Stimulated activated CD4-positive, alpha-beta T cell treated with anti-CD3 and anti-CD28 coated beads, Interleukin-4, amount 100 ng/mL, for 24 hours (primary cell): ENCODE results near the gene TCHP.
"Not testable (repeated sequence)": the region's sequence is repeated elsewhere in the genome, so short reads cannot be mapped to it uniquely, and the experiment has no call there.

ENCODE experiments used
- DNase-seq: peaks from one replicate; pipeline ENCODE4 v3.0.0-alpha.2; 2020

Gene TCHP

DNA sequence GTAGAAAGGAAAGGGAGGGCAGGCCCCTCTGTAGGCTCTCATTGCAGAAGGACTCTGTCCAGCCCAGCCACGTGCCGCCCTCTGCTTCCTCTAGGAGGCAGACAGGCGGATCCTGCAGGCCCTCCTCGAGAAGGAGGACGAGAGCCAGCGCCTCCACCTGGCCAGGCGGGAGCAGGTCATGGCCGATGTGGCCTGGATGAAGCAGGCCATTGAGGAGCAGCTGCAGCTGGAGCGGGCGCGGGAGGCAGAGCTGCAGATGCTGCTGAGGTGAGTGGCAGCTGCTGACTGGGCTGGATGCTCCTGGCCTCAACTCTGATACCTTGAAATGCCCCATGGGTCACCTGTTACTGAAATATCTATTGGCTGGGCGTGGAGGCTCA is 10.9 kb downstream of the TCHP start:
- DNase-seq = peak; percentile 17

DNA sequence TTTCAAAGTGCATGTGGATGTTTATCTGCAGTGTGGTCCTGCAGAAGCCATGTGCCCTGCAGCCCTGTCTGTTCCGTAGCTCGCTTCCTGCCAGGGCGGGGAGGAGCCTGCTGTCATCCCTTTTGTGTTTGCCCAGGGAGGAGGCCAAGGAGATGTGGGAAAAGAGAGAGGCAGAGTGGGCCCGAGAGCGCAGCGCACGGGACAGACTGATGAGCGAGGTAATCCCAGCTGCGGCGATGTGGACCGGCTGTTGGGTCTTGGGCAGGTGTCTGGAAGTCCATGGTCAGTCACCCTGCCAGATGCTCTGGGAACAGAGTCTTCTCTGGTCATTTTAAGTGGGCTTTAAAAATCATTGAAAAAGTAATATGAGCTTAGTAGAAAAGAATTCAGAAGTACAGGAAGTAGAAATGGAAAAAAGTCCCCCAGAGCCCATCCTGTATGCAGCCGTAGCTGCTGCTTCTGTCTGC is 12.8 kb downstream of the TCHP start:
- no peak for DNase-seq

DNA sequence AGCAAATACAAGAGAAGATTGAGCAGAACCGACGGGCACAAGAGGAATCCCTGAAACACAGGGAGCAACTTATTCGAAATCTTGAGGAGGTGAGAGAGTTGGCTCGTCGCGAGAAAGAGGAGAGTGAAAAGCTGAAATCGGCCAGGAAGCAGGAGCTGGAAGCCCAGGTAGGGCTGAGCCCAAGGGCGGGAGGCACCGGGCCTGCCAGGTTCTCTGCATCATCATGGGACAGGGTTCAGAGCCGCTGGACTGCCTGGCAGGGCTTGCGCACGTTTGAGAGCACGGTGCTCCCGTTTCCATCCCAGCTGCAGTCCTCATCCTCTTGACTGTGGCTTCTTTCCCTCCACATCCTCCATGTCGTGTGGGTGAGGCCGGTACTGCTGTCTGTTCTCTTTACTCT is 14.4 kb downstream of the TCHP start:
- DNase-seq = no peak

DNA sequence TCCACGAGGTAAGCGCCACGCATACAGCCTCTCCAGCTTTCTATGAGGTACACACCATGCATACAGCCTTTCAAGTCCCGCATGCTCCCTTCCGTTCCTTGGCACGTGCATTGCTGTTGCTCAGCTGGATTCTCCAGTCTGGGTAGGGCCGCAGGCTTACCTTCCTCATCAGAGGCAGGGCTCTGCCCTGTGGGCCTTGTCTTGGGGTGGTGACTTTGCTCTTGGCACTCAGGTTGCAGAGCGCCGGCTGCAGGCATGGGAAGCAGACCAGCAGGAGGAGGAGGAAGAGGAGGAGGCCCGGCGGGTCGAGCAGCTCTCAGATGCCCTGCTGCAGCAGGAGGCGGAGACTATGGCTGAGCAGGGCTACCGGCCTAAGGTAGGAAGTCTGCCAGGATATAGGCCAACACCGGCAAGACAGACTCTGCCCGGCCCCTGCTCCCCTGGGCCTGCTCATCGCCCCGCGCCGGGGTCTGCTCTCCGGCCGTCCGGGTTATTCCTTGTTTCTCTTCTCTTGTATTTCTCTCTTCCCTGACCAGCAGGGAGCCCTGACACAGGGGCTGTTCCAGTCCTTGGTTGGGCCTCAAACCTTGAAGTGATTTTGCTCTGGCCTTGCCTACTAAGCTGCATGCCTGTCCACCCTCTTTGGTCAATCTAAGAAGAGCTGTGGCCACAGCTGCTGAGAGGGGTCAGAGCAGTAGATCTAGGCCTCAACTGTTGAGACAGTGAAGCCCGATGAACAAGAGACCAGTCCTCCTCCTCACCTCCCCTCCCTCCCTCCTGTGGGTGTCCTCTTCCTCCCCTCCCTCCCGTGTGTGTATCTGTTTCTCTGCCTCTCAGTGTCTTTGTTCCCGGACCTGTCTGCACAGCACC is 15.3 kb downstream of the TCHP start:
- DNase-seq = no peak

DNA sequence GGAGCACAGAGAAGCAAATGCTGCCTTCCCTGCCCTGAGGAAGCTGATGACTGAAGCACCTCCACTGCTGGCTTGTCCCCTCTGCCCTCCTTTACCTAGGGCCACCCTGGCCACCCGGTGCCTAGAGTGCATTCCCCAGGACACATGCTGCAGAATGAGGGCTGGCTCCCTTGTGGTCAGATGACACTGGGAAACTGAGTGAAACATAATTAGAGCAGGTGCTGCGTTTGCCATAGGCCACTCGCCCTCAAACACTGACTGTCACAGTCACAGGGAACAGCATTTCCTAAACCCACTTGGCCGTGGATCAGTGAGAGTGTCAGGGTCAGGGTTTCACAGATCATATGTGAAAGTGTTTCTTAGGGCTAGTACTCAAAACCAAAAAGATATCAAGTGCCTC is 16.0 kb downstream of the TCHP start:
- no peak for DNase-seq

DNA sequence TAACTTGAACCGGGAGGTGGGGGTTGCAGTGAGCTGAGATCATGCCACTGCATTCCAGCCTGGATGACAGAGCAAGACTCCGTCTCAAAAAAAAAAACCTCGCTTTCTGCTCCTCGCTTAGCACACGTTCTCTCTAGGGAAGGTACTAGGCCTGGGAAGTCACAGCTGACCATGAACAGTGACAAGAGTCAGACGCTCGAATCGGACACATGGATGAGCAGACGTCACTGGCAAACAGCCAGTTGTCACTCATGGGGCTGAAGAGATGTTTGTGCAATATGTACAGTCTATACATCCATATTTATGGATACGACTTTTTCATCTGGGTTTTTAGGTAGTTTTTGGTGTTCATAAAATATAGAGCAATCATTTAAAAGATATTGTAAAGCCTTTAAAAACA is 19.4 kb downstream of the TCHP start:
- DNase-seq = no peak

DNA sequence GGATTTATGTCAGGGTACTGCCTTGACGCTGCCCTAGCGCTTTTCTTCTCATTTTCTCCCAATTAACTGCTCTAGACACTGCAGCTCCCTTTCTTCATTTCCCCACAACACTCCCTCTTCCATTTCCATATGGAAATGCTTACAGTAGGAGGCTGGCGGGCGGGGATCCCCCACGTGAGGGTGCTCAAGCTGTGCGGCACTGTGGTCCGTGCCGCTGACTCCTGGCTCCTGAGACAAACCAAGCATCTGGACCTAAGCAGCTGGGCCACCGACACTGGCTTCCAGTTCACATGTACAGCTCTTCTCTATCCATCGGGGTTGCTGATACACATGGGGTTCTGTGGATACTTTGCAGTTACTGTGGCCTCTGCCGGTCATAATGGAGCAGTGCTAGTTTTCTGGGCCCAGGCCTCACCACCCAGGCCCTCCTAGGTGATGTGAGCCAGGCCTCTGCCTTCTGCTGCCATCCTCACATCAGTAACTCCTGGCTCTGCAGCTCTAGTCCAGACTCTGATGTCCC is 20.2 kb downstream of the TCHP start:
- no peak for DNase-seq

DNA sequence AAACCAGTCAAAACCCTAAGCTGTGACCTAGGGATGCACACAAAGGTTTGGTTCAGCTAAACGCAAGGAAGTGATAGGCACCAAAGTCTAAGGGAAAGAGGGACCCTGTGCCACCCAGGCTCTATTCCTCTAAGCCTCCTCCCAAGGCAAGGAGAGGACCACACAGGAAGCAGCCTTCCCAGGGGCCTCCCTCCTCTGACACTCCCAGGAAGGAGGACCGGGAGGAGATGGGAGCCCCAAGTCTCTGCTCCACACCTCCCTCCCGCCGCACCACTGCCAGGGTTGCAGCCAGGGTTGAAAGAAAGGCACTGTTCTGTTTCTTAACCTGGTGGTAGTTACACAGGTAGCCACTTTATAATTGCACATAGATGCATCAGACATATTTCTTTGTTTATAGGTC is 21.9 kb downstream of the TCHP start:
- DNase-seq = no peak

DNA sequence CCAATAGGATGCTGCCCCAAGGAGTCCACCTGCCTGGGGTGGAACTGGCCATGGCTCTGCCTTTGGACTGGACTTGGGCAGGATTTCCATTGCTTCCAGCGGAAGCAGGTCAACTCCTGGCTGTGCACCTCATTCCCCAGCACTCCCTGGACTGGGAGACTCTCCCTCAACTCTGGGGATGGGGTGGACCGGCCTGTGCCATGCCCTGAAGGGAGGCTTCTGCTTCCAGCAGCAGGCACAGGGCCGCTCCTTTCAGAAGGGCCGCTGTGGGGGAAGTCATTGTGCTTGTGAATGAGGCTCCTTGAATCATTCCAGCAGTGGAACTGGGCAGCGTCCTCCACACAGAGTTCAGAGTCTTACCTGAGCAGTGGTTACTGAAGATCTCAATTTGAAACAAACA is 23.0 kb downstream of the TCHP start:
- DNase-seq = no peak

DNA sequence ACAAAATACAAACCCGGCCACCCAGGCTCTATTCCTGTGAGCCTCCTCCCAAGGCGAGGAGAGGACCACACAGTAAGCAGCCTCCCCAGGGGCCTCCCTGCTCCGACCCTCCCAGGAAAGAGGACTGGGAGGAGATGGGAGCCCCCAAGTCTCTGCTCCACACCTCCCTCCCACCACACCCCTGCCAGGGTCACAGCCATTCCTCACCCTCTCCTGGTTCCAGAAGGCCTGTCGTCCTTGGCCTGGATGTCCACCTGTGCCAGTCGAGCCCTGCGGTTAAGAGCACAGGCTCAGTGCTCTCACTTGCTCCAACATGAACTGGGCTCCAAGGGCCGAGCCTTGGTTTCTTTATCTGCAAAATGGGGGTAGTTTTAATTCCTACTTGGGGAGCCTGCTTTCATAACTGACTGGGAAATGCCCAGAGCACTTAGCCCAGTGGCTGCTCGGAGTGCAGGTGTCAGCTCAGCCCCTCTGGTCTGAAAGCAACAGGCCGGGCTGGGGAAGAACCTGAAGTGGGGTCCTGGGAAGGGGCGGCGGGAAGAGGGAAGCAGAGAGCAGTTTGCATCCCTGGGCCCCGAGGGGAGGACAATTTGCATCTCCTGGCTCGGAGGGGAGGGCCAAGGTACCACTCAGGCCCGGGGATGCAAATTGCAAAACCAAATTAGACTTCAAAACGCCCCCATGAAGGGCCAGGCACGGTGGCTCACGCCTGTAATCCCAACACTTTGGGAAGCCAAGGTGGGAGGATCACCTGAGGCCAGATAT is 23.6 kb downstream of the TCHP start:
- no peak for DNase-seq

DNA sequence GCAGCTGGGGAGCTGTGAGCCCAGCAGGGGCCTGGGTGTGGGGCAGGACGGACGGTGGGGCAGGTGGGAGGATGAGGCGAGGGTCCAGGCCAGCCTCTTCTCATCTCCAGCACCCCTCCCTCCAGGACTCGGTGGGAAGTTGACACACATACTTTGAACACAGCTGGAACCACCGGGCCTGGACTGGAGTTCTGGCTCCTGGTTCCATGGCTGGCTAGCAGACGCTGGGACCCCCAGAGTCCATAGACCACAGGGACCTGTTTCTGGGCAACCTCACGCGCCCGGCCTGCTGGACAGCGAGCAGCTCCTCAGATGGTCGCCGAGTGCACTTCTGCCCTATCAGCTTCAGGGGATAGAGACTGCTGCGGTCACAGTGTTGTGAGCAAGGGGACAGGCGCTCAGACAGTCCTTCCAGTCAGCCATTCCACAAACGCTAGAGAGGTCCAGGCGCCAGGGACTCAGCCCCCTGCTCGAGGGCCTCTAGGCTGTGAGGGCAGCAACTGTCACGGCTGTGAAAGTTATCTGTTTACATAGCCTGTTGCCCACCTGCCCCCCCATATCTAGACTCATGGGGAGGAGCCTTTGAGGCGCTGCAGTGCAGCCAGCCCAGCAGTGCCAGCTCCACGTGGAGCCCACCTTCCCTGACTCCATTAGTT is 25.2 kb downstream of the TCHP start:
- DNase-seq = no peak

DNA sequence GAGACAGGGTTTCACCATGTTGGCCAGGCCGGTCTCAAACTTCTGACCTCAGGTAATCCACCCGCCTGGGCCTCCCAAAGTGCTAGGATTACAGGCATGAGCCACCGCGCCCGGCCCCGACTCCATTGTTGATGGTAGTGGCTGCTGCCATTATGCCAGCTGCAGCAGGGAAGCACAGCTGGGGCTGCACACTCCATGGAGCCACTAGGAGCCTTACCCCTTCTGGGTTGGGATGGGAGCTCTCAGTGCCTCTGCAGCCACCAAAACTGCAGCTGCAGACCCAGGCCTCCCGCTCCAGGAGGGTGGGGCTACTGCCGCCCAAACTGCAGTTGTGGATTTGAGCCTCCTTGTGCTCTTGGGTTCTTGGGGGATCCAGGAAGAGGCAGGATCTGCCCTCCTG is 25.9 kb downstream of the TCHP start:
- no peak for DNase-seq

DNA sequence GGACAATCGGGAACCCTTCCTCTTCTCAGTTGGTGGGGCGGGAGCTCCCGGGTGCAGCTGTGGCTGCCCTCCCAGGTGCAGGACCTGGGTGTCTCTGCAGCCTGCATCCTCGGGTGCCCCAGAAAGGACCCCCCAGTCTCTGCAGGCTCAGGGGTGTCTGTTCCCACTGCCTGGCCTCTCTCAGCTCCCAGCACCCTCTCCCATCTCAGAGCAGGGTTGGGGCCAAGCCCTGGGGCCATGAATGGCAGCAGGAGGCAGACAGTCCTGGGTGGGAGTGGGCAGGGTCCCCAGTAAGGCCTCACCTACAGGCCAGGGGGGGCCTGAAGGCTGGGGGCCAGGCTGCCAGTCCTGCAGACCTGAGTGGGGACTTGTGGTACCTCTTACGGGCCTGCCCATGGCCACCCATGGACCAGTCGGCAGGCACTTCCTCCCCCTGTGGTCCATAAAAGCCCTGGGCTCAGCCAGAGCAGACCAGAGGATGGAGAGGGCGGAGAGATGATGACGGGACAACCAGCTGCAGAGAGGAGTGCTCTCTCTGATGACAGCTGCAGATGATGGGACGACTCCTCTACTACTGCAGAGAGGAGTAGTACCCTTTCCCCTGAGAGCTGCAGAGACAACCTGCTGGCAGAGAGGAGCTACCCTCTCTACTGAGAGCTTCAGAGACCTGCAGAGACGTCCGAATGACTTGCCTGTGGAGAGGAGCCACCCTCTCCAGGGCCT is 26.6 kb downstream of the TCHP start:
- no peak for DNase-seq

DNA sequence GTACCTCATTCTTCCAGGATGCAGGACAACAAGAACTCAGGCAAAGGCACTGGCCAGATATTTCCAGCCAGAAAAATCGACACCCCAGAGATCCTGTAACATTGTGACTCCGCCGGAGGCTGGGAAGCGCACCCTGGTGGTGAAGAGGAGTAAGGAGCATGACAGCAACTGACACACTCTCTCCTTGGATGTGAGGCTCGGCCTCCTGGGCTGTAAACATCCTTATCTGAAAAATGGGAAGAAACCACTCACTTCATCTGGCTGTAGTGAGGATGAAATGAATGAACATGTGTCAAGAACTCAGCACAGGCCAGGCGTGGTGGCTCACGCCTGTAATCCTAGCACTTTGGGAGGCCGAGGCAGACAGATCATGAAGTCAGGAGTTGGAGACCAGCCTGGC is 27.5 kb downstream of the TCHP start:
- peak; percentile 39 for DNase-seq

DNA sequence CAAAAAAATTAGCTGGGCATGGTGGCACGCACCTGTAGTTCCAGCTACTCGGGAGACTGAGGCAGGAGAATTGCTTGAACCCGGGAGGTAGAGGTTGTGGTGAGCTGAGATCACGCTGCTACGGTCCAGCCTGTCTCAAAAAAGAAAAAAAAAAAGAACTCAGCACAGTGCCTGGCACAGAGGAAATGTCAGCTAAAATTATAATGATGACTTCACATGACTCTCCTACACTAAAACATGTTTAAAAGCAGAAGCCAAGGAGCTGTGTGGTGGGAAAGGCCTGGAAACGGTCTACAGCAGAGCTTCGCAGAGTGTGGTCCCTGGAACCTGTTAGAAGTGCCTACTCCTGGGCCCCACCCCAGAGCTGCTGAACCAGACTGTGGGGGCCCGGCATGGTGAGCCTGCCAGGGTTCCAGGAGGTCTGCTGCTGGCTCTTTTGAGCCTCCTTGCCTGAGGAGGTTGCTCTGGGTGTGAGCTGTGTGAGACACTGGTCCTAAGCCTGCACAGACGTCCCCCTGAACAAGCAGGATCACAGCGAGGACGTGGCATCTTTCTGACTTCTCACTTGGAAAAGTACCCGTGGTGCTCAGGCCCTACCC is 28.1 kb downstream of the TCHP start:
- no peak for DNase-seq

DNA sequence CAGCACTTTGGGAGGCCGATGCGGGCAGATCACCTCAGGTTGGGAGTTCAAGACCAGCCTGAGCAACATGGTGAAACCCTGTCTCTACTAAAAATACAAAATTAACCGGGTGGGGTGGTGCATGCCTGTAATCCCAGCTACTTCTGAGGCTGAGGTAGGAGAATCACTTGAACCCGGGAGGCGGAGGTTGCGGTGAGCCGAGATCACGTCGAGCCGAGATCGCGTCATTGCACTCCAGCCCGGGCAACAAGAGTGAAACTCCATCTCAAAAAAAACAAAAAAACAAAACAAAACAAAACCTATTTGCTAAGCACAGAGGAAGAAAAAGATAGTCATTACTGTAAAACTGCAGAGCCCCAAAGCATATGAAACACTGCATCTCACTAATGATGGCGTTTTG is 29.3 kb downstream of the TCHP start:
- DNase-seq = not testable (repeated sequence)

DNA sequence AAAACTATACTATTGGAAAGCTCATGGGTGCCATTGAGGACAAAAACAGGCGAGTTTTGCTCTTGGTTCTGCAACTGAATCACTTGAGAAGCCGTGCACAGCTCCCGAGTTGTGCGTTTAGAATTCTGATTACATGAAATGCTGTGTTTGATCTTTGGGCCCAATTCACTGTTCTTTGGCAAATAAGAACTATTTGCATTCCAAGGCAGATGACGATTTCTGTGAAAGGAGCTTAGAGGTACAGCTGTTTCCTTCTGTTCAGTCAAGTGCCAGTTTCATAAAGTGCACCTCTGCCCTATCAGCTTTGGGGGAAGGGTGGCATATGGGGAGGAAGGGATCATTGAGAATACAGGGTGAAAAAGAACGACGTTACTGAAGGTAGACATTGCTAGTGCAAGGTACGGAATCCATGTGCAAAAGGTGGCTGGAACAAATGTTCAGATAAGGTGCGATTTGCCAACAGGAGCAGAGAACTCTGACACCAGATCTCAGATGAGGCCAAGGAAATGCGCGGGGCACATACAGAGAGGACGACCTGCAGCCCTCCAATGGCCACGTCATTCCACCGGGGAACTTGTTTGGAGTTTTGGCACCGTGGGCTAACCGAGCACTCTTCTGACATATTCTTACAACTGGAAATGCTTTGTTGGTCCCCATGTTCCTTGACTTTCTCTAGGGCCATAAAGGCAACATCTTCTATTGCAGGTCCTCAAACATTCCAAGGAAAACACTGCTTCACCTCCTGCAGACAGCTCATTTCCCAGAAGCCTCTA is 30.1 kb downstream of the TCHP start:
- no peak for DNase-seq

DNA sequence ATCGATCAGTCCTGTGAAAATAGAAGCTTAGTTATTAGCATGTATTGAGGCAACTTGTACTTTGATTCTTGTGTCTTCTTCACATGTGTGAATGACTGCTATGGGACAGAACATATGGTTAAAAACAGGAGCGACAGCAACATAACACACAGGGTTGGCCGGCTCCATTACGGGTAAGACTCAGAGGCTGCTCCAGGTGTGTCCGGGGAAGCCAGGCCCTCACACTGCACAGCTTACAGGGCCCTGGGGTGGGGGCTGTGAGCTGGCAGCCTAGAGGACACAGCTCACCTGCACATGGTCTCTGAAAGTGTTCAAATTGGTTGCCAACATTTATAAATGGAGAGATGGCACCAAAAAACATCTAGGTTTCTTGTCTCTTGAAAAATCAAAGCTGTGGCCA is 31.1 kb downstream of the TCHP start:
- DNase-seq = no peak

DNA sequence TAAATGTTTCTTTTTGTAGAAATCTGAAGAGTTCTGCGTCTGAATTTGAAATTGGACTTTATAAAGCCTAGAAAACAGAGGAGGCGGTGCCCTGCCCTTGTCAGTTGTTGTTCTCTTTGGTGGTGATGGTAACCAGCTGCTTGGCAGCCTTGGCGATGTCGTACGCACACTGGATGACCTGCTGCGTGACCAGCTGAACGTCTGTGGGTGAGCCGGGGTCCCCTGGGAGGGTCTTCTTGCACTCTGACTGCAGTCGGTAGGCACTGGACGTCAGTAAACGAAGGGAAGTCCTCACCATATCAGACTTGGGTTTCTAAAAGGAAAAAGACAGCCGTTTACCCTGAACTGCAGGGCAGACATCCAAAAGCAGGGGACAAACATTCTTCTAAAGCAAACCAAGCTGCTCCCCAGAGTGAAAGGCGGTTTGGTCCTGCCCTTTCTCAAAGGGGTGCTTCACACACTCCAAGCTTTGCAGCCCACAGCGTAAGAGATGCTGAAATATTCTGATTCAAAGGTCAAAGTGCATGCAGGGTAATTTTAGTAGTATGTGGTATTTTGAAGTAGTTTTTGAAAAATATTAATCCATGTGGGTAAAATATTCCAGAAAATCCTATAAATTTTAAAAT is 32.9 kb downstream of the TCHP start:
- no peak for DNase-seq

DNA sequence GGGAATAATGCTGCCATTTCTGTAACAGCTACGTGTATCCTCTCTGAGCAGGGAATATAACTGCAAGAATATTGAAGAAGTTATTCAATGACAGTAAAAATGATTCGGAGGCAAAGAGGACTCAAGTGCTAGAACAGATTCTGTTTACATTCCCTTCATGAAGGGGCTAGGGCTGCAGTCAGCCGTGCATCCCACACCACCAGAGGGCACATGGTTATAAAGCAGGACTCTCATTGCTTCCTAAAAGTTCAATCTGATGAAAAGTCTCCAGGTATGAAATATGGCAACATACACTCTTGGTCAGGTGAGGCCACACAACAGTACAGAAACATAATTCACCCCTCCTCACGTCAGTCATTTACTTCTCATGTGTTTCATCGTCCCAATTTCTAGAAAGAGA is 34.0 kb downstream of the TCHP start:
- DNase-seq = peak; percentile 15

DNA sequence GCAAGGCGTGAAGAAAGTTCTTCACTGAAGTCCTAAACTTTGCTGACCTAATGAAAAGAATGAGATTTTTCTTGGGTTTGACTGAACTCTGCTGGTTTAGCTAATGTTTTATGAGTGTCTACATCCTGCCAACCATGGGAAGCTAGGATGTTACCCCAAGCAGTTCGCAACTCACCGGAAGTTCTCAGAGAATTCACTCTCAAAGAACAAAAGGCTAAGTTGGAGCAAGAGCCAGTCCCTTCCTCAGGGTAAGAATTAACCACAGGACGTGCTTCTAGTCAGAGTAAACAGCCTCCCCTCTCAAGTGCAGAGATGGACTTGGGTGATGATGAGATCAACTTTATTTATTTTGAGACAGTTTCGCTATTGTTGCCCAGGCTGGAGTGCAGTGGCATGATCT is 37.3 kb downstream of the TCHP start:
- no peak for DNase-seq
